B cell (primary cell): ENCODE data around the gene L3MBTL4.

Source experiments
- CTCF ChIP-seq: fragments of 200-600 bp; IDR thresholded peaks from one replicate; pipeline ENCODE4 v1.8.0; 2022; ENCODE audit warnings: antibody characterized with exemption, mild to moderate bottlenecking
- EZH2 ChIP-seq: IDR thresholded peaks from 2 replicates; pipeline ENCODE4 v1.6.1; 2012; ENCODE audit warnings: borderline replicate concordance, low read depth, mild to moderate bottlenecking, moderate library complexity, low read length; ENCODE audit not compliant: insufficient read depth, poor library complexity, severe bottlenecking

- no peak for TF ChIP-seq EZH2
- no peak for TF ChIP-seq CTCF
These were observed 52.1 kb downstream of the L3MBTL4 start for GRCh38 chr18:6362559-6363129.
